CD4-positive, alpha-beta memory T cell (primary cell): Measurements from ENCODE around the gene INO80C. TPM values are rescaled to one million over a fixed set of nuclear protein-coding genes. Genes with fewer than 3 reads are reported as not detected.
"Not testable (repeated sequence)": the region's sequence is repeated elsewhere in the genome, so short reads cannot be mapped to it uniquely, and the experiment has no call there.

Experiments used
- CTCF ChIA-PET: fragments of 350-600 bp; sonication (Branson Sonifier 250); formaldehyde crosslinking; loops from one replicate; lab custom pipeline; 2021; ENCODE audit warnings: inconsistent platforms; ENCODE audit not compliant: partially characterized antibody; lab: Charles Lee
- POLR2A ChIA-PET: fragments of 350-600 bp; sonication (Branson Sonifier 250); formaldehyde crosslinking; loops from one replicate; lab custom pipeline; 2021; ENCODE audit not compliant: partially characterized antibody; lab: Charles Lee
- DNase-seq, 5 donors: peaks; one replicate each; pipeline versions ENCODE4 v3.0.0 to v3.0.0-alpha.2; 2020 to 2022; ENCODE audit warnings: mixed read lengths in 1 of 5
- H3K27ac ChIP-seq: one replicate; pipeline ENCODE4 v1.7.0; 2013; ENCODE audit warnings: low read depth, low read length
- H3K27me3 ChIP-seq: 2 replicates; pipeline ENCODE4 v1.7.0; 2013; ENCODE audit warnings: mild to moderate bottlenecking, low read length, moderate library complexity; ENCODE audit not compliant: insufficient read depth
- H3K36me3 ChIP-seq: 2 replicates; pipeline ENCODE4 v1.7.0; 2013; ENCODE audit warnings: mild to moderate bottlenecking, low read length, moderate library complexity; ENCODE audit not compliant: insufficient read depth
- H3K4me1 ChIP-seq: 2 replicates; pipeline ENCODE4 v1.7.0; 2013; ENCODE audit warnings: mild to moderate bottlenecking, low read length, moderate library complexity; ENCODE audit not compliant: insufficient read depth
- H3K4me3 ChIP-seq, 2 donors: one replicate each; pipeline ENCODE4 v1.7.0; 2013; ENCODE audit warnings: low read length in 2 of 2, mild to moderate bottlenecking in 1 of 2
- H3K9me3 ChIP-seq, 2 donors: one replicate each; pipeline ENCODE4 v1.7.0; 2013; ENCODE audit warnings: low read length in 2 of 2, control low read depth in 1 of 2; ENCODE audit not compliant: control insufficient read depth in 1 of 2
- H3K27ac Mint-ChIP-seq, 7 donors: one replicate each; pipeline ENCODE4 v1.8.0; 2020 to 2021; ENCODE audit warnings: mixed read lengths in 7 of 7, mild to moderate bottlenecking in 6 of 7, inconsistent platforms in 3 of 7, moderate library complexity in 3 of 7
- H3K27me3 Mint-ChIP-seq, 2 donors: one replicate each; pipeline ENCODE4 v1.8.0; 2020 to 2021; ENCODE audit warnings: mixed read lengths in 2 of 2
- H3K36me3 Mint-ChIP-seq, 2 donors: one replicate each; pipeline ENCODE4 v1.8.0; 2020 to 2021; ENCODE audit warnings: mixed read lengths in 2 of 2, inconsistent platforms in 1 of 2, mild to moderate bottlenecking in 1 of 2
- H3K4me1 Mint-ChIP-seq, 4 donors: one replicate each; pipeline ENCODE4 v1.8.0; 2020 to 2021; ENCODE audit warnings: mixed read lengths in 4 of 4, mild to moderate bottlenecking in 1 of 4
- H3K4me3 Mint-ChIP-seq, 8 donors: one replicate each; pipeline ENCODE4 v1.8.0; 2020 to 2021; ENCODE audit warnings: mixed read lengths in 8 of 8, mild to moderate bottlenecking in 7 of 8, moderate library complexity in 6 of 8, inconsistent platforms in 3 of 8
- H3K9me3 Mint-ChIP-seq, 8 donors: one replicate each; pipeline ENCODE4 v1.8.0; 2020 to 2021; ENCODE audit warnings: mixed read lengths in 8 of 8, mild to moderate bottlenecking in 5 of 8, inconsistent platforms in 3 of 8, moderate library complexity in 1 of 8
- intact Hi-C: fragments of 100-400 bp; cut with micrococcal nuclease; formaldehyde crosslinking; loops from one replicate; pipeline ENCODE4 v1.15.1; 2023
- polyA plus RNA-seq, 2 donors: library from polyadenylated mRNA; unstranded; fragments of 300-500 nt; fragmentation: Illumina TruSeq; gene quantifications; one replicate each; pipeline ENCODE4 v1.2.3, GENCODE V29; 2021
- total RNA-seq, 2 experiments: library from RNA; stranded (reverse); gene quantifications; one replicate each; pipeline ENCODE4 v1.2.3, GENCODE V29; 2021

INO80C gene
- total and polyA plus RNA-seq, 4 experiments from 2014 or later, result 18.9 to 30.3 (median 28.1) TPM

DNA sequence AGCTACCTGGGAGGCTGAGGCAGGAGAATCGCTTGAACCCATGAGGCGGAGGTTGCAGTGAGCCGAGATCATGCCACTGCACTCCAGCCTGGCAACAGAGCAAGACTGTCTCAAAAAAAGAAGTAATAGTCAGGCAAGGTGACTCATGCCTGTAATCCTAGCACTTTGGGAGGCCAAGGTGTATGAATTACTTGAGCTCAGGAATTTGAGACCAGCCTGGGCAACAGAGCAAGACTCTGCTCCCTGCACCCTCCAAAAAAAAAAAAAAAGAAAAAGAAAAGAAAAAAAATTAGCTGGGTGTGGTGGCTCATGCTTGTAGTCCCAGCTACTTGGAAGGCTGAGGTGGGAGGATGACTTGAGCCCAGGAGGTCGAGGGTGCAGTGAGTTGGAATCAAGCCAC, 44.7 kb downstream of the INO80C start:
- H3K9me3 ChIP-seq, H3K27me3 Mint-ChIP-seq, H3K9me3 Mint-ChIP-seq, CTCF ChIA-PET, H3K36me3 ChIP-seq, POLR2A ChIA-PET, H3K4me3 Mint-ChIP-seq, intact Hi-C loops, H3K27me3 ChIP-seq, H3K27ac ChIP-seq, H3K4me1 Mint-ChIP-seq, H3K27ac Mint-ChIP-seq, H3K36me3 Mint-ChIP-seq, H3K4me3 ChIP-seq, DNase-seq, H3K4me1 ChIP-seq: not testable (repeated sequence)

DNA sequence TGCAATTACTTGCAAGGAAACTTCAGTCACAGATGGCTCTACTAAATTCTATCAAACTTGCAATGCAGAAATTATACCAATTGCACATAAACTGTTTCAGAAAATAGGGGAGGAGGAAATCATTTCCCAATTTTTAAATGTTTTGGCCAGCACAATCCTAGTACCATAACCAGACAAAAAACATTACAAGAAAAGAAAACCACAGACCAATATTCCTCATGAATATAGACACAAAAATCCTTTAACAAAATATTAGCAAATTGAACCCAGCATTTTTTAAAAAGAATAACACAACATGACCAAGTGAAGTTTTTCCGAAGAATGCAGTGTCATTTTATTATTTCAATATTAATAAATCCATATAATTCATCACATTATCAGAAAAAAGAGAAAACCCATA, 45.8 kb downstream of the INO80C start:
- no peak overlapping the region for H3K27ac ChIP-seq
- intact Hi-C loops, result no loop called here
- H3K4me3 Mint-ChIP-seq, result no peak overlapping the region
- no peak for DNase-seq
- no peaks in the 10 kb centered on the region for H3K27me3 Mint-ChIP-seq
- H3K4me3 ChIP-seq, result no peak overlapping the region
- peaks cover 0 to 5% (median 0%) of the 10 kb centered on the region in 8 donors for H3K9me3 Mint-ChIP-seq
- no peaks in the 10 kb centered on the region for H3K4me1 Mint-ChIP-seq
- CTCF ChIA-PET, result no interaction called here
- no peaks in the 10 kb centered on the region for H3K36me3 Mint-ChIP-seq
- no peaks in the 10 kb centered on the region for H3K4me1 ChIP-seq
- H3K36me3 ChIP-seq, result no peaks in the 10 kb centered on the region
- POLR2A ChIA-PET, result no interaction called here
- no peaks in the 10 kb centered on the region for H3K9me3 ChIP-seq
- H3K27ac Mint-ChIP-seq, result no peak overlapping the region
- no peaks in the 10 kb centered on the region for H3K27me3 ChIP-seq

DNA sequence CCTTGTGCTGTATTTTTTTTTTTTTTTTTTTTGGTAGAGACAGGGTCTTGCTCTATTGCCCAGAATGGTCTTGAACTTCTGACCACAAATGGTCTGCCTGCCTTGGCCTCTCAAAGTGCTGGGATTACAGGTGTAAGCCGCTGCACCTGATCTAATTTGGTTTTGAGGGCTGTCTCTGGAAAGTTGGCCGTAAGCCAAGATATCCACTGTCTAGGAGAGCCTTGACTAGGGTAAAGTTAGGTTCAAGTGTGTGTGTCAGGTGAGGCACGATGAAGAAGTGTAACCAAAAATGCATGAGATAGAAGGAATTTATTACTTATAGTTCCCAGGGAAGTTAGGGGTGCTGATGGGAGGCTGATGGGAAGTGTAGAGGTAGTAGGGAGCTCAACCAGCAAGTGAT, 46.7 kb downstream of the INO80C start:
- CTCF ChIA-PET, result no interaction called here

DNA sequence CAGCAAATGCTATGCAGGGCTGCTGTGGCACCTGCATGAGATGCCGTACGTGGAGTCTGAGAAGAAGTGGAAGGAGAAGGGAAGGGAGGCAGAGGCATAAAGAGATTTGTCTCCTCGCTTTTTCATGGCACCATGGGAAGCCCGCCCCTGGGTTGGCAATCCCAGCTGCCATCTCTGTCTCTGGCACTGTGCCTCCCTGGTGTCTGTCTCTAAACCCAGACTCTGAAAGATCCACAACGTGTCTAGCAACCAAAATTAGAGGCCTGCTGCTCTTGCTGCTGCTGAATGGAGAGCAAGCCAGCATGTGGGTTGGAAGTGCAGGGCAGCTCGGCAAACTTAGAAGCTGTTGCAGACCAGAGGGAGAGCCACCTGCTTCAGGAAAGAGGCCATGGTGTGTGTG, 53.1 kb downstream of the INO80C start:
- Histone ChIP-seq H3K4me3 (no peak overlapping the region), H3K36me3 (no peaks in the 10 kb centered on the region), H3K4me1 (no peaks in the 10 kb centered on the region), H3K27ac (no peak overlapping the region), H3K9me3 (no peaks in the 10 kb centered on the region), H3K27me3 (no peaks in the 10 kb centered on the region)
- H3K9me3 Mint-ChIP-seq, result peaks cover 0 to 2% (median 0%) of the 10 kb centered on the region in 8 donors
- no peak for DNase-seq
- no peak overlapping the region for H3K4me3 Mint-ChIP-seq
- H3K27me3 Mint-ChIP-seq, result peaks cover 0 to 5% of the 10 kb centered on the region in 2 donors
- H3K36me3 Mint-ChIP-seq, result no peaks in the 10 kb centered on the region
- H3K27ac Mint-ChIP-seq, result no peak overlapping the region
- CTCF ChIA-PET, result no interaction called here
- no peaks in the 10 kb centered on the region for H3K4me1 Mint-ChIP-seq
- intact Hi-C loops, result no loop called here
- POLR2A ChIA-PET, result no interaction called here

More for the DNA sequence above, 46.7 kb downstream of the INO80C start:
- Histone ChIP-seq H3K4me1 (no peaks in the 10 kb centered on the region), H3K4me3 (no peak overlapping the region), H3K27me3 (no peaks in the 10 kb centered on the region), H3K9me3 (no peaks in the 10 kb centered on the region), H3K27ac (no peak overlapping the region), H3K36me3 (no peaks in the 10 kb centered on the region)
- Mint-ChIP-seq H3K36me3 (no peaks in the 10 kb centered on the region), H3K4me1 (no peaks in the 10 kb centered on the region), H3K27me3 (no peaks in the 10 kb centered on the region), H3K27ac (peak overlapping the region in 1 of 7 donors; percentile 42), H3K4me3 (no peak overlapping the region), H3K9me3 (peaks cover 0 to 5% (median 0%) of the 10 kb centered on the region in 8 donors)
- DNase-seq, result no peak
- intact Hi-C loops, result no loop called here
- POLR2A ChIA-PET, result no interaction called here

DNA sequence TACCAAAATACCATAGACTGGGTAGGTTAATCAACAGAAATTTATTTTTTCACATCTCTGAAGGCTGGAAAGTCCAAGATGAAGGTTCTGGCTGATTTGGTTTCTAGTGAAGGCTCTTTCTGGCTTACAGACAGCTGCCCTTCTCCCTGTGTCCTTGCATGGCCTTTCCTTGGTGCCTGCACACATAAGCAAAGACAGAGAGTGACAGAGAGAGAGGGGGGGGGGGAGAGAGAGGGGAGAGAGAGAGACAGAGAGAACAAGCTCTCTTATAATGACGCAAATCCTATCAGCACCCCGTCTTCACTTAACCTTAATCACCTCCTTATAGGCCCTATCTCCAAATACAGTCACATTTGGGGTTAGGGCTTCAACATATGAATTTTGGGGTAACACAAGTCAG, 53.9 kb downstream of the INO80C start:
- Mint-ChIP-seq H3K27me3 (peaks cover 0 to 5% of the 10 kb centered on the region in 2 donors), H3K27ac (no peak overlapping the region), H3K4me1 (no peaks in the 10 kb centered on the region), H3K4me3 (no peak overlapping the region), H3K9me3 (no peaks in the 10 kb centered on the region), H3K36me3 (no peaks in the 10 kb centered on the region)
- Histone ChIP-seq H3K4me3 (no peak overlapping the region), H3K36me3 (no peaks in the 10 kb centered on the region), H3K9me3 (no peaks in the 10 kb centered on the region), H3K4me1 (no peaks in the 10 kb centered on the region), H3K27me3 (no peaks in the 10 kb centered on the region), H3K27ac (no peak overlapping the region)
- ChIA-PET CTCF (no interaction called here), POLR2A (no interaction called here)
- DNase-seq, result no peak
- intact Hi-C loops, result no loop called here

DNA sequence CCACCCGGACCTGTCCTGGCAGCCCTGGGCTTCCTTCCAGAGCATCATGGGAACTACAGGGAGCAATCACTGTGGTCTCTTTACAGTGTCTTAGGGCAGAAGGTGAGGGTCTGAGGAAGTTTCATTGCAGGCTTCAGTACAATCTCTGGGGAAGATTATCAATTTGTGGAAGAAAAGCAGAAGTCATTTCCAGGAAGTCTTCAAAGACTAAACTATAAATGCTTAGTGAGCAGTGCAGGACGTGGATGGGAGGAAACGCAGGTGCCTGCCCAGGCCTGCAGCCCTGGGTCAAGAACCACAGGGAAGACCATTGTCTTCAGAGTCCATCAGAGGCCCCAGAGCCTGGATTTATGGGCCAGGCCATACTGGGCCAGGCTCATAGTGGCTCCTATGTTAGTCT, 54.3 kb downstream of the INO80C start:
- CTCF ChIA-PET, result no interaction called here
- Histone ChIP-seq H3K27me3 (no peaks in the 10 kb centered on the region), H3K27ac (no peak overlapping the region), H3K9me3 (no peaks in the 10 kb centered on the region), H3K4me1 (no peaks in the 10 kb centered on the region), H3K36me3 (no peaks in the 10 kb centered on the region), H3K4me3 (no peak overlapping the region)
- Mint-ChIP-seq H3K36me3 (no peaks in the 10 kb centered on the region), H3K27me3 (peaks cover 2 to 6% of the 10 kb centered on the region in 2 donors), H3K4me1 (no peaks in the 10 kb centered on the region), H3K4me3 (no peak overlapping the region), H3K9me3 (no peaks in the 10 kb centered on the region), H3K27ac (no peak overlapping the region)
- POLR2A ChIA-PET, result no interaction called here
- no peak for DNase-seq
- intact Hi-C loops, result no loop called here

DNA sequence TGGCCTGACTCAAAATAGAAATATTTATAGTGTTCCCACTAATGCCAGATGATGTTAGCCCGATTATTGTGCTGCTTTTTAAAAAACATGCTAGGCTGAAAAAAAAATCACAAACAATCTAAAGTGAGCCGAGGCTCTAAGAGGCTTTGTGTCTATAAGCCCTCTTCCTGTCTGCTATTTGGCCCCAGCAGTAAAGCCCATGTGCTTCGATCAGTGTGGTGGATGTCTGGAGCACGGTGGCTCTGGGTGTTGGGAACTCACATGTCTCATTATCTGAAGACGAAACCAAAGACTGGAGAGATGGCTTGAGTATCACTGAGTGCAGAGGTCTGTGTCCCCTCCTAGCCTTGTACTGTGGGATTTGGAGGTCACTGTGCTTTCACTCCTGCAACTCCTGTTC, 55.1 kb downstream of the INO80C start:
- Mint-ChIP-seq H3K9me3 (no peaks in the 10 kb centered on the region), H3K4me3 (no peak overlapping the region), H3K36me3 (no peaks in the 10 kb centered on the region), H3K4me1 (no peaks in the 10 kb centered on the region), H3K27ac (no peak overlapping the region), H3K27me3 (peaks cover 4 to 6% of the 10 kb centered on the region in 2 donors)
- intact Hi-C loops, result no loop called here
- CTCF ChIA-PET, result no interaction called here
- Histone ChIP-seq H3K4me1 (no peaks in the 10 kb centered on the region), H3K27me3 (no peaks in the 10 kb centered on the region), H3K9me3 (no peaks in the 10 kb centered on the region), H3K4me3 (no peak overlapping the region), H3K27ac (no peak overlapping the region), H3K36me3 (no peaks in the 10 kb centered on the region)
- no peak for DNase-seq
- POLR2A ChIA-PET, result no interaction called here
